Measurements from ENCODE around the gene DHX57. TPM values are rescaled to one million over a fixed set of nuclear protein-coding genes. Genes with fewer than 3 reads are reported as not detected.

DHX57 gene
- total RNA-seq, 1 experiment from 2014 or later, result 20.8 TPM

GRCh38 chr2:38747819-38748218 is 127.9 kb downstream of the DHX57 start:
- H3K4me1 ChIP-seq (replicated peaks; ENCODE audit: insufficient read depth), result peaks cover 27% of the 10 kb centered on the region
- ChIA-PET CTCF (interaction anchor here (0.7 kb wide), 1 partner anchor 169 kb away, joined by 5 read pairs; no protein-coding TSS in a partner anchor), POLR2A (ENCODE audit: unreplicated experiment) (interaction anchor here (0.6 to 0.7 kb wide), 2 partner anchors 97 to 1036 kb away, joined by 3 read pairs; no protein-coding TSS in a partner anchor)
- no peak overlapping the region for H3K4me2 ChIP-seq
- H2AFZ ChIP-seq, result no peak overlapping the region
- H3K27ac ChIP-seq, result no peak overlapping the region
- peaks cover 80% of the 10 kb centered on the region for H3F3A ChIP-seq (ENCODE audit: insufficient read depth, low read depth)
- no peaks in the 10 kb centered on the region for H3K9me2 ChIP-seq (ENCODE audit: insufficient read depth)
- BruUV-seq (replicated peaks), result no TSS peak
- TF ChIP-seq CTCF (conservative IDR thresholded peaks at IDR 0.05), result no peak
- TF ChIP-seq EZH2 (IDR thresholded peaks at IDR 0.05; ENCODE audit: low read depth), result no peak
- H3K79me2 ChIP-seq (ENCODE audit: low read depth), result peaks cover 72% of the 10 kb centered on the region
- intact Hi-C loops (cut with micrococcal nuclease; ENCODE audit: unreplicated experiment), result no loop called here
- peaks cover 74% of the 10 kb centered on the region for H4K20me1 ChIP-seq (ENCODE audit: insufficient read depth)
- H3K27me3 ChIP-seq (ENCODE audit: insufficient read depth, low read depth), result no peaks in the 10 kb centered on the region
- H3K4me3 ChIP-seq, result no peak overlapping the region
- peaks cover 68% of the 10 kb centered on the region for H3K36me3 ChIP-seq (ENCODE audit: low read depth)
- no peak for DNase-seq
- H3K9me3 ChIP-seq (ENCODE audit: insufficient read depth, low read depth), result no peaks in the 10 kb centered on the region

Other genes with a start within 250 kb of the DHX57 start
- 26.3 and 27.7 TPM in 2 replicates for gene GALM, start 209.8 kb downstream of the DHX57 start, total RNA-seq (2021)
- gene SRSF7, start 124.6 kb downstream of the DHX57 start, total RNA-seq (2021), result 110 and 111 TPM in 2 replicates
- gene GEMIN6, start 97.7 kb downstream of the DHX57 start, total RNA-seq (2021), result 15.9 and 19.1 TPM in 2 replicates
- gene MORN2, start within 50 bp of the DHX57 start, total RNA-seq (2021), result 16.7 and 22.9 TPM in 2 replicates
- 1.0 and 1.4 TPM in 2 replicates for gene ARHGEF33, start 13.9 kb upstream of the DHX57 start, total RNA-seq (2021)
- gene SOS1, start 245.1 kb upstream of the DHX57 start, total RNA-seq (2021), result 19.2 and 34.7 TPM in 2 replicates